SH-SY5Y (cell line): ENCODE data around the gene LSM14B.

ENCODE experiments used
- GATA2 ChIP-seq: IDR thresholded peaks from 2 replicates; pipeline ENCODE4 v1.6.1; 2011; ENCODE audit warnings: mild to moderate bottlenecking, low read depth, low read length
- GATA3 ChIP-seq: IDR thresholded peaks from 2 replicates; pipeline ENCODE4 v1.6.1; 2011; ENCODE audit warnings: low read depth, mild to moderate bottlenecking, low read length, moderate library complexity

- TF ChIP-seq GATA2: no peak
- TF ChIP-seq GATA3: no peak
These were observed 46.7 kb downstream of the LSM14B start for GRCh38 chr20:62168890-62169435.
